WTC11 (cell line): ENCODE data around the gene RAB5IF.

Experiments used
- EMX1 ChIP-seq: fragments of 250-450 bp; sonication (Bioruptor Pico); IDR thresholded peaks from 2 replicates; pipeline ENCODE4 v1.8.0; 2021; ENCODE audit warnings: mild to moderate bottlenecking
- TF ChIP-seq, protein P1 (sequence below): fragments of 200-600 bp; IDR thresholded peaks from 2 replicates; pipeline ENCODE4 v1.8.0; 2022; ENCODE audit warnings: antibody characterized with exemption
- TF ChIP-seq, protein P2 (sequence below): sonication (generic); formaldehyde crosslinking; conservative IDR thresholded peaks from 2 replicates; pipeline ENCODE4 v1.8.1; 2022; ENCODE audit warnings: mild to moderate bottlenecking, missing genetic modification reagents

DNA sequence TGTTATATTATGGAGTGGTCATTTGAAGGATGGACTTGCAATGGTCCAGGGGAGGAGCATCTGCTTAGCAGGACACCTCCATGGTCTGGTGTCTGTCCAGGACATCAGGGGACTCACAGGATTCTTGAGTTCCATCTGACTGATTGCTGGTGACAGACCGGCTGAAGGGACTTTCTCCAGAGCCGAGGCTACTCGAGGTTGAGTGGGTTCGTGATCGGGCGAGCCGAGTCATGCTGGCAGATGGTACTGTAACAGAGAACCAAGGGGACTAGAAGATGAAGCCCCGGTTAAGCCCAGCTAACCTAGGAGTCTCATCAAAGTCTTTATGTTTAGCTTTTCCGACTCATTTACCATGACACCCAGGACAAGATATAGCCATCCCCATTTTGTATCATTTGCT lies 47.9 kb downstream of the RAB5IF start:
- TF ChIP-seq, protein P1, sequence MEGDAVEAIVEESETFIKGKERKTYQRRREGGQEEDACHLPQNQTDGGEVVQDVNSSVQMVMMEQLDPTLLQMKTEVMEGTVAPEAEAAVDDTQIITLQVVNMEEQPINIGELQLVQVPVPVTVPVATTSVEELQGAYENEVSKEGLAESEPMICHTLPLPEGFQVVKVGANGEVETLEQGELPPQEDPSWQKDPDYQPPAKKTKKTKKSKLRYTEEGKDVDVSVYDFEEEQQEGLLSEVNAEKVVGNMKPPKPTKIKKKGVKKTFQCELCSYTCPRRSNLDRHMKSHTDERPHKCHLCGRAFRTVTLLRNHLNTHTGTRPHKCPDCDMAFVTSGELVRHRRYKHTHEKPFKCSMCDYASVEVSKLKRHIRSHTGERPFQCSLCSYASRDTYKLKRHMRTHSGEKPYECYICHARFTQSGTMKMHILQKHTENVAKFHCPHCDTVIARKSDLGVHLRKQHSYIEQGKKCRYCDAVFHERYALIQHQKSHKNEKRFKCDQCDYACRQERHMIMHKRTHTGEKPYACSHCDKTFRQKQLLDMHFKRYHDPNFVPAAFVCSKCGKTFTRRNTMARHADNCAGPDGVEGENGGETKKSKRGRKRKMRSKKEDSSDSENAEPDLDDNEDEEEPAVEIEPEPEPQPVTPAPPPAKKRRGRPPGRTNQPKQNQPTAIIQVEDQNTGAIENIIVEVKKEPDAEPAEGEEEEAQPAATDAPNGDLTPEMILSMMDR = no peak
- TF ChIP-seq, protein P2, sequence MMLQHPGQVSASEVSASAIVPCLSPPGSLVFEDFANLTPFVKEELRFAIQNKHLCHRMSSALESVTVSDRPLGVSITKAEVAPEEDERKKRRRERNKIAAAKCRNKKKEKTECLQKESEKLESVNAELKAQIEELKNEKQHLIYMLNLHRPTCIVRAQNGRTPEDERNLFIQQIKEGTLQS (CRISPR knock-in tag) = no peak
- no peak for TF ChIP-seq EMX1 (CRISPR knock-in tag)
